ENCODE results near the gene MCTP2. TPM values are rescaled to one million over a fixed set of nuclear protein-coding genes. Genes with fewer than 3 reads are reported as not detected.

MCTP2 gene
- total RNA-seq, 1 donor from 2014 or later: 12.8 TPM

DNA sequence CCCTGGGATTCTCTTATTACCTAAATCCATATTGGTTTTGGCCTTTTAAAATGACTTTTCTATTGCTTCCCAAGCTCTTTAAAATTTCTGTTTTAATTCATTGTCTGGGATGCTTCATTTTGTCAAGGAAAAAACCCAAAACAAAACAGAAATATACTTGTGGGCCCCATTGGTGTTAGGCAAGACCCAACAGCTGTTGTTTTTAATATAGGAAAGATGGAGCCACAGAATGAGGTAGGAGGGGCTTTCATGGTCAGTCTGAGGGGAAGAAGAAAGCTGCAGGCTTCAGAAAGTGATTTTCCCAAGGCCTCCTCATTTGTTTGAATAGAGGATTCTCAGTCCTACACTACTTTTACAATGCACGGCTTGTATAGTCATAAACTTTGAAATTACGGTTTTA, 180.5 kb downstream of the MCTP2 start:
- H3K4me3 Mint-ChIP-seq: no peak overlapping the region
- H3K27ac Mint-ChIP-seq: no peak overlapping the region
- TF ChIP-seq, protein P1, sequence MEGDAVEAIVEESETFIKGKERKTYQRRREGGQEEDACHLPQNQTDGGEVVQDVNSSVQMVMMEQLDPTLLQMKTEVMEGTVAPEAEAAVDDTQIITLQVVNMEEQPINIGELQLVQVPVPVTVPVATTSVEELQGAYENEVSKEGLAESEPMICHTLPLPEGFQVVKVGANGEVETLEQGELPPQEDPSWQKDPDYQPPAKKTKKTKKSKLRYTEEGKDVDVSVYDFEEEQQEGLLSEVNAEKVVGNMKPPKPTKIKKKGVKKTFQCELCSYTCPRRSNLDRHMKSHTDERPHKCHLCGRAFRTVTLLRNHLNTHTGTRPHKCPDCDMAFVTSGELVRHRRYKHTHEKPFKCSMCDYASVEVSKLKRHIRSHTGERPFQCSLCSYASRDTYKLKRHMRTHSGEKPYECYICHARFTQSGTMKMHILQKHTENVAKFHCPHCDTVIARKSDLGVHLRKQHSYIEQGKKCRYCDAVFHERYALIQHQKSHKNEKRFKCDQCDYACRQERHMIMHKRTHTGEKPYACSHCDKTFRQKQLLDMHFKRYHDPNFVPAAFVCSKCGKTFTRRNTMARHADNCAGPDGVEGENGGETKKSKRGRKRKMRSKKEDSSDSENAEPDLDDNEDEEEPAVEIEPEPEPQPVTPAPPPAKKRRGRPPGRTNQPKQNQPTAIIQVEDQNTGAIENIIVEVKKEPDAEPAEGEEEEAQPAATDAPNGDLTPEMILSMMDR (IDR thresholded peaks at IDR 0.05; ENCODE audit: unreplicated experiment): no peak
- DNase-seq (ENCODE audit: low spot score in 2 of 2, unreplicated experiment in 2 of 2): no peak
- no peaks in the 10 kb centered on the region for H3K36me3 Mint-ChIP-seq
- no peaks in the 10 kb centered on the region for H3K27me3 Mint-ChIP-seq (ENCODE audit: low read depth)
- no peaks in the 10 kb centered on the region for H3K9me3 Mint-ChIP-seq
- H3K4me1 Mint-ChIP-seq: peaks cover 53% of the 10 kb centered on the region

DNA sequence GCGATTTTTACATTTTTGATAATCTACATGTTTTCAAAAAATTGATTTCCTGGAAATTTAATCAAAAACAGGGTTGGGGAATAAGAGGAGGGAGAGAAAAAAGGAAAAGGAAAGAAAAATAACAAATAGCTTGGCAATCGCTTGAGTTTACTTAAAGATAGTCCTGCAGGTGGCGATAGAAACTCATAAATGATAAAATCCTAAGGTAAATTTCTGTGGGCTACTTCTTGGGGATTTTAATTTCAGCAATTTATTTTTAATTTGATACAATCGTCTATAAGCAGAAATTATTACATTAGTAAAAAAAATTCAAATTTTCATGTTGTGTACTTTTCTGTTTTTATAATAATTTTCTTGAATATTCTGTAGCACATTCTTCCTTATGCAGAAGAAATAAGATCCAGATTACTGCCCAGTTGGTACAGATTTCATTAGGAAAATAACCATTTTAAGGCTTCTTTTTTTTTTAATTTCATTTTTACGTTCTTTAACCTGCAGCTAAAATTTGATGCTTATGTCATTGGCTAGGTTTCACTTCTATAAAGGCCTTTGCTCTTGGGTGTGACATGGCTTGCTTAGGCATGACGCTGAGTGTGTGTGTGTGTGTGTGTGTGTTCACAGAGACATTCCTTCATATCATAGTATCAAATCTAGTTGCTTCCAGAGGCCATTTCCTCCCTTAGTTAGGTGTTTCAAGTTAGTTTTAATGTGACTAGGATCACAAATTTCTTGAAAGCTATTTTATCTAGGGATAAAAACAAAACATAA, 181.8 kb downstream of the MCTP2 start:
- H3K4me1 Mint-ChIP-seq: peaks cover 64% of the 10 kb centered on the region
- TF ChIP-seq, protein P1 (IDR thresholded peaks at IDR 0.05; ENCODE audit: unreplicated experiment): peak; percentile 73
- DNase-seq (ENCODE audit: low spot score in 2 of 2, unreplicated experiment in 2 of 2): no peak

DNA sequence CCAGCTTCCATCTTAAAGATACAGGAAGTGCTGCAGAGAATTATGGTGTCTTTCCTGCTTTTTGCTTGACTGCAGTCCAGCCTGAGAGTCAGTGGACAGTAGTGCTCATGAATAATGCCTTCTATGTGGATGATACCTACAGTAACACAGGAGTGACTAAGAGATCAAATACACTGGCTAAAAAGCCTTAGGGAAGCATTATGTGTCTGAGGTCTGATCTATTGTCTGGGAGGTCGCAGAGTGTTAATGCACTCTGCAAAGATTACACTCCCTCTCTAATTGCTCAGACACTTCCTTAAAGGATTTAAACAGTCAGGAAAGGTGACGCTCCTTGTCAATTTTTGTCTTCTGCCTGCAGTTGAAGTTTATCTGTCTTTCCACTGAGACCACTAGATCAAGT, 183.6 kb downstream of the MCTP2 start:
- peaks cover 6% of the 10 kb centered on the region for H3K9me3 Mint-ChIP-seq
- H3K36me3 Mint-ChIP-seq: no peaks in the 10 kb centered on the region
- TF ChIP-seq, protein P1 (IDR thresholded peaks at IDR 0.05; ENCODE audit: unreplicated experiment): no peak
- H3K4me3 Mint-ChIP-seq: no peak overlapping the region
- no peak for DNase-seq (ENCODE audit: low spot score in 2 of 2, unreplicated experiment in 2 of 2)
- no peak overlapping the region for H3K27ac Mint-ChIP-seq
- H3K4me1 Mint-ChIP-seq: peaks cover 64% of the 10 kb centered on the region
- H3K27me3 Mint-ChIP-seq (ENCODE audit: low read depth): no peaks in the 10 kb centered on the region

More for the DNA sequence above, 181.8 kb downstream of the MCTP2 start:
- Mint-ChIP-seq H3K27ac (no peak overlapping the region), H3K9me3 (no peaks in the 10 kb centered on the region), H3K36me3 (no peaks in the 10 kb centered on the region), H3K27me3 (ENCODE audit: low read depth) (no peaks in the 10 kb centered on the region), H3K4me3 (no peak overlapping the region)

DNA sequence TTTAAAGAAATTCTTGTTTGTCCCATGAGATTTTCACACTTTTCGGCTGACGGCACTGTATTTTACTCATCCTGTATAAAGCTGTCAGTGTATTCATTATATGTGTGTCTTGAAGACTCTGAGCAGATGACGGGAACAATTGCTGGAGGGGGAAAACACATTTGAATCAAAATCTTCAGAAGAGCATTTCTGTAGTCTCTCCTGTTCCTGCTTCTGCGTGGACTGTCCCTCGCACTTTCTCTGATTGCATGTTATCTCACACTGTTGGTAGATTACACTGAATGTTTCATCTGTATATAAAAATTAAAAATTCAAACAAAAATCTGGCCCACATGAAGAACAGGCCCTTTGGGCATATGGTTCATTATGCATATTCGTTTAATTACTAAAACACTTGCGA, 184.9 kb downstream of the MCTP2 start:
- TF ChIP-seq, protein P1 (IDR thresholded peaks at IDR 0.05; ENCODE audit: unreplicated experiment): no peak
- H3K9me3 Mint-ChIP-seq: peaks cover 16% of the 10 kb centered on the region
- H3K27ac Mint-ChIP-seq: peak overlapping the region; percentile 48
- no peak for DNase-seq (ENCODE audit: low spot score in 2 of 2, unreplicated experiment in 2 of 2)
- peaks cover 8% of the 10 kb centered on the region for H3K36me3 Mint-ChIP-seq
- H3K27me3 Mint-ChIP-seq (ENCODE audit: low read depth): no peaks in the 10 kb centered on the region
- peaks cover 61% of the 10 kb centered on the region for H3K4me1 Mint-ChIP-seq
- H3K4me3 Mint-ChIP-seq: no peak overlapping the region

DNA sequence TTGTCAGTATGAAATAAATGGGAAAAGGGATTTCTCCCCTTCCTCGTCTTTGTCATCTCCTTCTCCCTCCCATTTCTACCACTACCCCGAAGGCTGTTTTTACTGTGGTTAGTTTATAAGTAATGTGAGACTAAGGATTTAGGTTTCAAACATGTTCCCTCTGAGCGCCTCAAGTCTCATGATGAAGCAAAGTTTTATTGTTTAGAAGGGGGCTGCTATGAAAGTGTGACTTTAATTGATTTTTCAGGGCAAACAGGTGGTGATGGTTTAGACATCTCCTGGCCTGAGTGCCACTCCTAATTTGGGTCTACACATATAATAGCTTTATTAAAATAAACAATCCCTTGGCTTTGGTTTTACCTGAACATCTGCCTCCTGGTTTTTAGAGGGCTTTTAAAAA, 185.5 kb downstream of the MCTP2 start:
- Mint-ChIP-seq H3K36me3 (peaks cover 14% of the 10 kb centered on the region), H3K4me3 (no peak overlapping the region), H3K9me3 (peaks cover 21% of the 10 kb centered on the region), H3K27ac (no peak overlapping the region), H3K4me1 (peaks cover 55% of the 10 kb centered on the region), H3K27me3 (ENCODE audit: low read depth) (no peaks in the 10 kb centered on the region)
- DNase-seq (ENCODE audit: low spot score in 2 of 2, unreplicated experiment in 2 of 2): no peak
- TF ChIP-seq, protein P1 (IDR thresholded peaks at IDR 0.05; ENCODE audit: unreplicated experiment): no peak

Data from mesothelial cell of epicardium (in vitro differentiated cells).